ENCODE data around the gene POLR2H.
A peak's percentile ranks its signal among the peaks of the same experiment; 100 is the strongest.
"Not testable (repeated sequence)": the region's sequence is repeated elsewhere in the genome, so short reads cannot be mapped to it uniquely, and the experiment has no call there.

Gene POLR2H

GRCh38 chr3:184335661-184336546, 25.6 kb upstream of the POLR2H start:
- DNase-seq = peak; percentile 84 to 95 (median 92)

- DNase-seq = peak; percentile 58 to 69 (median 69)
Measured at GRCh38 chr3:184336547-184337398, 24.7 kb upstream of the POLR2H start.

GRCh38 chr3:184337399-184337714, 24.2 kb upstream of the POLR2H start, which contains the start of gene FAM131A:
TSS of gene FAM131A (plus strand) at chr3:184337600. CDS start at chr3:184337631, 31 bp downstream.
- no peak for DNase-seq

GRCh38 chr3:184337981-184338380, 23.5 kb upstream of the POLR2H start:
- DNase-seq = no peak

- DNase-seq = peak; percentile 49 to 77 (median 56)
Measured at GRCh38 chr3:184338511-184338945, 23.0 kb upstream of the POLR2H start.

GRCh38 chr3:184339001-184339400, 22.5 kb upstream of the POLR2H start:
- DNase-seq = no peak

- DNase-seq = not testable (repeated sequence)
Measured at GRCh38 chr3:184339451-184340135, 21.9 kb upstream of the POLR2H start.

GRCh38 chr3:184341925-184342324, 19.6 kb upstream of the POLR2H start:
- no peak for DNase-seq

- DNase-seq = no peak
Measured at GRCh38 chr3:184343200-184343876, 18.2 kb upstream of the POLR2H start.

GRCh38 chr3:184344579-184345316, 16.8 kb upstream of the POLR2H start:
- DNase-seq = no peak

GRCh38 chr3:184345317-184346144, 16.0 kb upstream of the POLR2H start:
- DNase-seq = peak; percentile 82 to 86 (median 83)

GRCh38 chr3:184346480-184347190, 14.9 kb upstream of the POLR2H start:
- DNase-seq = no peak

GRCh38 chr3:184347321-184348056, 14.0 kb upstream of the POLR2H start:
- DNase-seq = no peak

- DNase-seq = no peak
Measured at GRCh38 chr3:184348057-184348382, 13.5 kb upstream of the POLR2H start.

- no peak for DNase-seq
Measured at GRCh38 chr3:184349563-184350470, 11.7 kb upstream of the POLR2H start.

GRCh38 chr3:184350618-184351017, 10.9 kb upstream of the POLR2H start:
- no peak for DNase-seq

- no peak for DNase-seq
Measured at GRCh38 chr3:184351511-184352148, 9.9 kb upstream of the POLR2H start.

All from suppressor macrophage treated with lipopolysaccharide for 1 hour (primary cell).